HG02798 (cell line): ENCODE results near the gene KRT6C.
"Not testable (repeated sequence)": the region's sequence is repeated elsewhere in the genome, so short reads cannot be mapped to it uniquely, and the experiment has no call there.

Source experiments
- ATAC-seq: cut with Tn5 transposase; IDR thresholded peaks from one replicate; pipeline ENCODE4 v1.9.1; 2021; ENCODE audit warnings: mild to moderate bottlenecking; ENCODE audit not compliant: unreplicated experiment, poor library complexity

The KRT6C gene

GRCh38 chr12:52461693-52462092, 11.9 kb downstream of the KRT6C start:
- ATAC-seq, result no peak

GRCh38 chr12:52458861-52459260, 14.7 kb downstream of the KRT6C start:
- no peak for ATAC-seq

- ATAC-seq, result no peak
These were observed 17.8 kb downstream of the KRT6C start for GRCh38 chr12:52455821-52456220.

- no peak for ATAC-seq
These were observed 19.0 kb downstream of the KRT6C start for GRCh38 chr12:52454411-52455201.

- ATAC-seq, result no peak
These were observed 21.5 kb downstream of the KRT6C start, which contains the start of gene KRT6B for GRCh38 chr12:52452101-52452500. Gene KRT6B (minus strand): TSS chr12:52452146. CDS start chr12:52452078, 68 bp downstream.

GRCh38 chr12:52448228-52448627, 25.4 kb downstream of the KRT6C start:
- no peak for ATAC-seq

GRCh38 chr12:52447196-52447595, 26.4 kb downstream of the KRT6C start:
- ATAC-seq, result not testable (repeated sequence)

- ATAC-seq, result no peak
These were observed 27.1 kb downstream of the KRT6C start for GRCh38 chr12:52446367-52447045.

GRCh38 chr12:52445876-52446275, 27.7 kb downstream of the KRT6C start:
- no peak for ATAC-seq

GRCh38 chr12:52444647-52445595, 28.7 kb downstream of the KRT6C start:
- ATAC-seq, result no peak

GRCh38 chr12:52443966-52444365, 29.6 kb downstream of the KRT6C start:
- ATAC-seq, result no peak

GRCh38 chr12:52442600-52443061, 31.0 kb downstream of the KRT6C start:
- ATAC-seq, result no peak

GRCh38 chr12:52441320-52441911, 32.2 kb downstream of the KRT6C start:
- no peak for ATAC-seq

GRCh38 chr12:52440821-52441319, 32.7 kb downstream of the KRT6C start:
- ATAC-seq, result no peak

- ATAC-seq, result no peak
These were observed 33.8 kb downstream of the KRT6C start for GRCh38 chr12:52439845-52440244.

- no peak for ATAC-seq
These were observed 34.2 kb downstream of the KRT6C start for GRCh38 chr12:52439420-52439819.

GRCh38 chr12:52438305-52439301, 35.0 kb downstream of the KRT6C start:
- ATAC-seq, result no peak

GRCh38 chr12:52437508-52437907, 36.1 kb downstream of the KRT6C start:
- no peak for ATAC-seq
